Subcutaneous adipose tissue (tissue), 4 donors: ENCODE data around the gene PCBP3. TPM values are rescaled to one million over a fixed set of nuclear protein-coding genes. Genes with fewer than 3 reads are reported as not detected.

Experiments
- total RNA-seq, 4 donors: library from RNA; depleted of rRNA; stranded (reverse); fragments of >200 nt; gene quantifications; one replicate each; pipeline ENCODE4 v1.1.0, GENCODE V29; 2016
- TF ChIP-seq, protein P1 (sequence below): fragments of 450-650 bp; IDR thresholded peaks from one replicate; pipeline ENCODE4 v1.5.1; 2016; ENCODE audit warnings: low read depth, mild to moderate bottlenecking, control low read depth, antibody characterized with exemption, moderate library complexity

The PCBP3 gene
- total RNA-seq, 4 donors from 2014 or later = 3.4 to 11.0 (median 5.7) TPM

DNA sequence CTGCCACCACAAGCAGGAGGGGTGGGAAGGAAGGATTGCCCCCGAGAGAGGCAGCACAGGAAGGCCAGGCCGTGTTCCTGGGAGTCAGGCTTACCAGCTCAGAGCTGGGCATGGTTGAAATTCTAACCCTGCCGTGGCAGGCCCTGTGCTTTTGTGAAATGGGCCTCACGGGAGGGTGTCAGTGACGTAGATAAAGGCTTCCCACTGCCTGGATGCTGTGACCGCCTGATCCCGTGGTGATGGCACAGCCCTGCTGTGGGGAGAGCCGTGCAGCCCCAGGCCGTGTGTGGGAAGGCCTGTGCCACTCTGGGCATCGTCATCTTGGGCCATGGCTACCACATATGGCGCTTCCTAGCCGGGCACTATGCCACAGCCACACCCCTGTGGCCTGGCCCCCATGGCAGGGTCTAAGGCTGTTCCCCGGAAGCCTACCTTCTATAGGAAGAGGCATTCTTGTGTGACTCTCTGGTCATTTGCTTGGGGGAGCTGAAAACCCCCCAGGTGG lies 161.3 kb downstream of the PCBP3 start:
- TF ChIP-seq, protein P1, sequence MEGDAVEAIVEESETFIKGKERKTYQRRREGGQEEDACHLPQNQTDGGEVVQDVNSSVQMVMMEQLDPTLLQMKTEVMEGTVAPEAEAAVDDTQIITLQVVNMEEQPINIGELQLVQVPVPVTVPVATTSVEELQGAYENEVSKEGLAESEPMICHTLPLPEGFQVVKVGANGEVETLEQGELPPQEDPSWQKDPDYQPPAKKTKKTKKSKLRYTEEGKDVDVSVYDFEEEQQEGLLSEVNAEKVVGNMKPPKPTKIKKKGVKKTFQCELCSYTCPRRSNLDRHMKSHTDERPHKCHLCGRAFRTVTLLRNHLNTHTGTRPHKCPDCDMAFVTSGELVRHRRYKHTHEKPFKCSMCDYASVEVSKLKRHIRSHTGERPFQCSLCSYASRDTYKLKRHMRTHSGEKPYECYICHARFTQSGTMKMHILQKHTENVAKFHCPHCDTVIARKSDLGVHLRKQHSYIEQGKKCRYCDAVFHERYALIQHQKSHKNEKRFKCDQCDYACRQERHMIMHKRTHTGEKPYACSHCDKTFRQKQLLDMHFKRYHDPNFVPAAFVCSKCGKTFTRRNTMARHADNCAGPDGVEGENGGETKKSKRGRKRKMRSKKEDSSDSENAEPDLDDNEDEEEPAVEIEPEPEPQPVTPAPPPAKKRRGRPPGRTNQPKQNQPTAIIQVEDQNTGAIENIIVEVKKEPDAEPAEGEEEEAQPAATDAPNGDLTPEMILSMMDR = no peak

GRCh38 chr21:45805321-45805720 lies 161.8 kb downstream of the PCBP3 start:
- TF ChIP-seq, protein P1 = no peak

GRCh38 chr21:45806042-45806441 lies 162.5 kb downstream of the PCBP3 start:
- TF ChIP-seq, protein P1 = no peak

DNA sequence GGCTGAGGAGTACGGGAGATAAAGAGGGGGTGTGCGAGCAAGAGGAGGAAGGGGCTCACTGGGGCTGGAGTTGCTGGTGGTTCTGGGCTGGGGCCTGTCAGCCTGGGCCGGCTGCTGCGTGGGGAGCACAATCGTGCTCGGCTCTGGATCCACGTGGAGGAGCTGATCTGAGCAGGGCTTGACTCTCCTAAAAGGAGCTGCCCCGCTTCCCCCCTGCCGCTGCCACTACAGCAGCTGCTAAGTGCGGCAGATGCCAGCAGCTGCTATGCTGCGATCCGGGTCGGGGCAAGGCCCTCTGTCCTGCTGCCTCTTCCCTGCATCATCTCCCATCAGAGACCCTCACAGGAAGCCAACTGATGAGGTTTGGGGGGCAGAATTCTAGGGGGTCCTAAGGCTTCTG lies 165.9 kb downstream of the PCBP3 start:
- TF ChIP-seq, protein P1 = no peak

DNA sequence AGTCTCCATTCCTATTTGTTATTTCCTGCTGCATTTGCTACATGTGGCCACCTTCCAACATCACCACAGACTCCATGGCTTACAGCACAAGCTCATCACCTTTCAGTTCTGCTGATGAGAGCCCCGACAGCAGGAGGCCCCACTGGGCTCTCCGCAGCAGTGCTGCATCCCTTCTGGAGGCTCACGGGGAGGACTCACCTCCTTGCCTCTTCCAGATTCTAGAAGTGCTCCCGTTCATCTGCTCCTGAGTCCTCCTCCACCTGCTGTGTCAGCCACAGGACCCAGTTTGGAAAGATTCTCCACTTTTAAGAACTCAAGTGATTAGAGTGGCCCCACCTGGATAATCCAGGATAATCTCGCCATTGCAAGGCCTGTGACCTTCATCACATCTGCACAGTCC lies 167.6 kb downstream of the PCBP3 start:
- TF ChIP-seq, protein P1 = no peak

DNA sequence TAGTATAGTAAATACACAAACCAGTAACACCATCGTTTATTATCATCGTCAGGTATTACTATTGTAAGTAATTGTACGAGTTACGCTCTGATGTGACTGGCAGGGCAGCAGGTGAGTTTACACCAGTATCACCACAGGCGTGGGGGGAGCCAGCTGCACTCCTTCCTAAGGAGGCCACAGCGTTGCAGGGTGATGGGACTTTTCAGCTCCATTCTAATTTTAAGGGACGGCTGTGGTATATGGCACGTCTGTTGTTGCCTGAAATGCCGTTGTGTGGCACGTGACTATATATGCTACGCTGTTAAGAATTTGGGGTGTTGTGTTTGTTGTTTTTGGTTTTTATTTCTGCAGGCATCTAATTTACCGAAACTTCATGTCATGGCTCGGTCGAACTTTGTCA lies 173.3 kb downstream of the PCBP3 start:
- TF ChIP-seq, protein P1 = no peak

DNA sequence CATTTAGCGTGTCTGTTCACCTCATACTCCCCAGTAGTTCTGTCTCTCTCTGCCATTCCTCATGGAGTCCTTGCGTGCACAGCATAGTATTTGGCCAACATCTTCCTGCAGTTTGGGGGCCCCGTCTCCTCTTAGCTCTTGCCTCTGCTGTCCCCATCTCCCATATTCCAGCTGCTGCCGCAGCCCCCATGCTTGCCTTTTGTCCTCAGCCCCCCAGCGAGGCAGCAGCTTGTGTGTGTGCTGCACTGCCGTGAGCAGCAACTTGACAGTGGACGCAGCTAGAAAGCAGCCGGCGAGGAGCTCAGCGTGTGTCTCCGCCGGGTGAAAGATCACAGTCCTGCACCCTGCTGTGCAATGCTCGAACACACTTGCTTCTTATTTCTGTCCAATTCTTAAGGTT lies 173.8 kb downstream of the PCBP3 start:
- TF ChIP-seq, protein P1 = no peak
